CD14-positive monocyte (primary cell): ENCODE results near the gene HIVEP3. TPM values are rescaled to one million over a fixed set of nuclear protein-coding genes. Genes with fewer than 3 reads are reported as not detected.

Experiments used
- DNase-seq, 3 donors: peaks; one replicate each; pipeline ENCODE4 v3.0.0-alpha.2; 2011 to 2022
- H2AFZ ChIP-seq: 2 replicates; pipeline ENCODE4 v1.6.0; 2012; ENCODE audit warnings: mild to moderate bottlenecking, low read depth, low read length, inconsistent platforms; ENCODE audit not compliant: insufficient read depth, poor library complexity, severe bottlenecking
- H3K27ac ChIP-seq, 2 donors: 1 replicate in 1 of 2; 2 replicates in 1 of 2; pipeline ENCODE4 v1.5.1; 2012 to 2013; ENCODE audit warnings: low read length in 2 of 2, control low read depth in 1 of 2, inconsistent platforms in 1 of 2, low read depth in 1 of 2, mild to moderate bottlenecking in 1 of 2
- H3K27me3 ChIP-seq, 2 donors: one replicate each; pipeline versions ENCODE4 v1.6.0 to v1.6.1; 2011 to 2013; ENCODE audit warnings: low read length in 2 of 2; ENCODE audit not compliant: control insufficient read depth in 2 of 2, insufficient read depth in 2 of 2
- H3K36me3 ChIP-seq, 2 donors: replicated peaks in 1 of 2; 1 replicate in 1 of 2; 2 replicates in 1 of 2; pipeline versions ENCODE4 v1.5.1 to v1.6.1; 2012 to 2013; ENCODE audit warnings: low read length in 2 of 2, control low read depth in 1 of 2, inconsistent platforms in 1 of 2, mild to moderate bottlenecking in 1 of 2; ENCODE audit not compliant: insufficient read depth in 2 of 2, control insufficient read depth in 1 of 2
- H3K4me1 ChIP-seq, 2 donors: 1 replicate in 1 of 2; 2 replicates in 1 of 2; pipeline versions ENCODE4 v1.5.1 to v1.6.1; 2012 to 2013; ENCODE audit warnings: low read length in 2 of 2, control low read depth in 1 of 2, inconsistent platforms in 1 of 2, mild to moderate bottlenecking in 1 of 2, moderate library complexity in 1 of 2; ENCODE audit not compliant: insufficient read depth in 2 of 2, control insufficient read depth in 1 of 2
- H3K4me2 ChIP-seq: replicated peaks from 2 replicates; pipeline ENCODE3; 2012; ENCODE audit warnings: low read length, moderate library complexity, mild to moderate bottlenecking; ENCODE audit not compliant: poor library complexity, severe bottlenecking; ENCODE audit errors: extremely low read depth
- H3K4me3 ChIP-seq, 3 experiments: fragments of 200-600 bp in 1 of 3; sonication (generic) in 1 of 3; replicated peaks in 1 of 3; 1 replicate in 2 of 3; 2 replicates in 1 of 3; pipeline ENCODE4 v1.5.1; 2011 to 2013; ENCODE audit warnings: low read length in 3 of 3, mild to moderate bottlenecking in 3 of 3, control low read depth in 2 of 3, low read depth in 2 of 3, inconsistent platforms in 1 of 3, moderate library complexity in 1 of 3
- H3K79me2 ChIP-seq: 2 replicates; pipeline ENCODE4 v1.6.0; 2012; ENCODE audit warnings: mild to moderate bottlenecking, control low read depth, inconsistent platforms, low read length, moderate library complexity; ENCODE audit not compliant: insufficient read depth
- H3K9ac ChIP-seq: 2 replicates; pipeline ENCODE4 v1.6.0; 2017; ENCODE audit warnings: low read length, mild to moderate bottlenecking; ENCODE audit not compliant: insufficient read depth, poor library complexity, severe bottlenecking
- H3K9me3 ChIP-seq, 2 donors: replicated peaks in 1 of 2; 1 replicate in 1 of 2; 2 replicates in 1 of 2; pipeline versions ENCODE4 v1.5.1 to v1.6.1; 2012 to 2013; ENCODE audit warnings: low read length in 2 of 2, control low read depth in 1 of 2; ENCODE audit not compliant: control insufficient read depth in 1 of 2, insufficient read depth in 1 of 2
- H4K20me1 ChIP-seq: 2 replicates; pipeline ENCODE4 v1.6.0; 2012; ENCODE audit warnings: mild to moderate bottlenecking, low read length, control low read depth, moderate library complexity; ENCODE audit not compliant: insufficient read depth
- H3K27ac Mint-ChIP-seq, 7 donors: one replicate each; pipeline ENCODE4 v1.8.0; 2020; ENCODE audit warnings: mild to moderate bottlenecking in 7 of 7, mixed read lengths in 7 of 7, moderate library complexity in 6 of 7, inconsistent platforms in 2 of 7
- H3K27me3 Mint-ChIP-seq, 3 donors: one replicate each; pipeline ENCODE4 v1.8.0; 2021 to 2022; ENCODE audit warnings: low read depth in 3 of 3, mild to moderate bottlenecking in 3 of 3, mixed read lengths in 3 of 3, moderate library complexity in 3 of 3, inconsistent platforms in 1 of 3
- H3K36me3 Mint-ChIP-seq, 2 donors: one replicate each; pipeline ENCODE4 v1.8.0; 2020; ENCODE audit warnings: mixed read lengths in 2 of 2, inconsistent platforms in 1 of 2, mild to moderate bottlenecking in 1 of 2
- H3K4me1 Mint-ChIP-seq: one replicate; pipeline ENCODE4 v1.8.0; 2020; ENCODE audit warnings: mild to moderate bottlenecking, mixed read lengths
- H3K4me3 Mint-ChIP-seq, 2 donors: one replicate each; pipeline ENCODE4 v1.8.0; 2020; ENCODE audit warnings: mild to moderate bottlenecking in 2 of 2, mixed read lengths in 2 of 2, moderate library complexity in 1 of 2
- H3K9me3 Mint-ChIP-seq, 7 donors: one replicate each; pipeline ENCODE4 v1.8.0; 2020 to 2022; ENCODE audit warnings: mixed read lengths in 7 of 7, mild to moderate bottlenecking in 6 of 7, moderate library complexity in 6 of 7, inconsistent platforms in 2 of 7
- WGBS: methylation state at CpG from one replicate; pipeline ENCODE4 v1.1.5; 2013; ENCODE audit warnings: missing lambda C conversion rate; ENCODE audit not compliant: insufficient coverage; 5-methylcytosine and 5-hydroxymethylcytosine counted together
- intact Hi-C, 2 donors: fragments of 100-400 bp; cut with micrococcal nuclease; formaldehyde crosslinking; loops; one replicate each; pipeline versions ENCODE4 v1.15.0 to v1.15.1; 2023
- polyA plus RNA-seq, 3 donors: library from polyadenylated mRNA; depleted of rRNA in 1 of 3; unstranded in 2 of 3; stranded (reverse) in 1 of 3; fragments of 300-500 nt in 2 of 3; fragments of >200 nt in 1 of 3; fragmentation: Illumina TruSeq in 2 of 3; gene quantifications; 1 replicate in 2 of 3; 2 replicates in 1 of 3; pipeline ENCODE4 v1.2.3, GENCODE V29; 2012 to 2021
- TF ChIP-seq, protein P1 (sequence below): fragments of 200-600 bp; IDR thresholded peaks from one replicate; pipeline ENCODE4 v1.8.0; 2022; ENCODE audit warnings: antibody characterized with exemption, mild to moderate bottlenecking

The HIVEP3 gene
- polyA plus RNA-seq, 3 donors, result 1.2 to 3.7 (median 1.8) TPM

DNA sequence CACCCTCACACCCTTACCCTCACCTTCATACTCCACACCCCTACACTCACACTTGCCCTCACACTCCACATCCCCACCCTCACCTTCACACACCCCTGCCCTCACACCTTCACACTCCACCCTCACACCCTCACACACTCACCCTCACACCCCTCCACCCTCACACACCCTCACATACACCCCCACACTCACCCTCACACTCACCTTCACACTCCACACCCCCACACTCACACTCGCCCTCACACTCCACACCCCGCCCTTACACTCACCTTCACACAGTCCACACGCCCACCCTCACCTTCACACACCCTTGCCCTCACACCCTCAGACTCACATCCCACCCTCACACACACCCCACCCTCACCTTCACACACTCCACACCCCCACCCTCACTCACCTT, 390.6 kb downstream of the HIVEP3 start:
- H3K27ac Mint-ChIP-seq, result no peak overlapping the region
- Histone ChIP-seq H3K9me3 (peaks cover 0 to 3% of the 10 kb centered on the region in 2 donors), H3K4me1 (no peaks in the 10 kb centered on the region), H3K27me3 (no peaks in the 10 kb centered on the region), H3K4me2 (no peak overlapping the region), H3K36me3 (peaks cover 7 to 26% of the 10 kb centered on the region in 2 donors), H3K9ac (no peak overlapping the region), H3K4me3 (no peak overlapping the region), H3K79me2 (no peaks in the 10 kb centered on the region), H4K20me1 (peaks cover 10% of the 10 kb centered on the region), H2AFZ (no peak overlapping the region), H3K27ac (no peak overlapping the region)
- H3K27me3 Mint-ChIP-seq, result peaks cover 1 to 6% (median 4%) of the 10 kb centered on the region in 3 donors
- no peak for DNase-seq
- H3K9me3 Mint-ChIP-seq, result peaks cover 0 to 16% (median 1%) of the 10 kb centered on the region in 7 donors
- no peaks in the 10 kb centered on the region for H3K4me1 Mint-ChIP-seq
- no peak overlapping the region for H3K4me3 Mint-ChIP-seq
- intact Hi-C loops, result no loop called here
- H3K36me3 Mint-ChIP-seq, result peaks cover 17 to 19% of the 10 kb centered on the region in 2 donors
- WGBS, result 100% methylated on average over 3 of the region's 3 CpGs
- TF ChIP-seq, protein P1, sequence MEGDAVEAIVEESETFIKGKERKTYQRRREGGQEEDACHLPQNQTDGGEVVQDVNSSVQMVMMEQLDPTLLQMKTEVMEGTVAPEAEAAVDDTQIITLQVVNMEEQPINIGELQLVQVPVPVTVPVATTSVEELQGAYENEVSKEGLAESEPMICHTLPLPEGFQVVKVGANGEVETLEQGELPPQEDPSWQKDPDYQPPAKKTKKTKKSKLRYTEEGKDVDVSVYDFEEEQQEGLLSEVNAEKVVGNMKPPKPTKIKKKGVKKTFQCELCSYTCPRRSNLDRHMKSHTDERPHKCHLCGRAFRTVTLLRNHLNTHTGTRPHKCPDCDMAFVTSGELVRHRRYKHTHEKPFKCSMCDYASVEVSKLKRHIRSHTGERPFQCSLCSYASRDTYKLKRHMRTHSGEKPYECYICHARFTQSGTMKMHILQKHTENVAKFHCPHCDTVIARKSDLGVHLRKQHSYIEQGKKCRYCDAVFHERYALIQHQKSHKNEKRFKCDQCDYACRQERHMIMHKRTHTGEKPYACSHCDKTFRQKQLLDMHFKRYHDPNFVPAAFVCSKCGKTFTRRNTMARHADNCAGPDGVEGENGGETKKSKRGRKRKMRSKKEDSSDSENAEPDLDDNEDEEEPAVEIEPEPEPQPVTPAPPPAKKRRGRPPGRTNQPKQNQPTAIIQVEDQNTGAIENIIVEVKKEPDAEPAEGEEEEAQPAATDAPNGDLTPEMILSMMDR, result no peak

- H3K9me3 Mint-ChIP-seq, result peaks cover 0 to 16% (median 1%) of the 10 kb centered on the region in 7 donors
- H3K9ac ChIP-seq, result no peak overlapping the region
- 97% methylated on average over 4 of the region's 4 CpGs for WGBS
- H3K4me1 ChIP-seq, result no peaks in the 10 kb centered on the region
- H2AFZ ChIP-seq, result no peak overlapping the region
- H3K4me2 ChIP-seq, result no peak overlapping the region
- no peak overlapping the region for H3K4me3 ChIP-seq
- peaks cover 1% of the 10 kb centered on the region for H3K4me1 Mint-ChIP-seq
- TF ChIP-seq, protein P1, result no peak
- H3K27ac ChIP-seq, result no peak overlapping the region
- no peak for DNase-seq
- peaks cover 7 to 34% of the 10 kb centered on the region in 2 donors for H3K36me3 ChIP-seq
- intact Hi-C loops, result no loop called here
- no peaks in the 10 kb centered on the region for H3K27me3 ChIP-seq
- no peak overlapping the region for H3K4me3 Mint-ChIP-seq
- peaks cover 26 to 28% of the 10 kb centered on the region in 2 donors for H3K36me3 Mint-ChIP-seq
- no peak overlapping the region for H3K27ac Mint-ChIP-seq
- peaks cover 0 to 3% of the 10 kb centered on the region in 2 donors for H3K9me3 ChIP-seq
- peaks cover 1 to 5% (median 2%) of the 10 kb centered on the region in 3 donors for H3K27me3 Mint-ChIP-seq
- peaks cover 8% of the 10 kb centered on the region for H4K20me1 ChIP-seq
- H3K79me2 ChIP-seq, result no peaks in the 10 kb centered on the region
Measured at GRCh38 chr1:41526956-41527561, 391.7 kb downstream of the HIVEP3 start.
